Kidney (tissue), 14 donors: ENCODE data around the gene RAC2. TPM values are rescaled to one million over a fixed set of nuclear protein-coding genes. Genes with fewer than 3 reads are reported as not detected.

Experiments used
- DNase-seq, 5 donors: peaks; one replicate each; pipeline ENCODE4 v3.0.0-alpha.2; 2013 to 2020
- FAIRE-seq: peaks from 2 replicates; lab custom pipeline; 2012; peaks lifted over from hg19 to GRCh38; lab: Jason Lieb, UNC
- H3K27ac ChIP-seq, 2 donors: one replicate each; pipeline ENCODE4 v1.7.0; 2013; ENCODE audit warnings: low read depth in 2 of 2, low read length in 2 of 2, inconsistent platforms in 1 of 2
- H3K27me3 ChIP-seq: one replicate; pipeline ENCODE4 v1.7.1; 2013; ENCODE audit warnings: low read length, inconsistent platforms; ENCODE audit not compliant: control insufficient read depth, insufficient read depth
- H3K36me3 ChIP-seq, 3 donors: one replicate each; pipeline versions ENCODE4 v1.7.0 to v1.7.1; 2013; ENCODE audit warnings: low read length in 3 of 3, control low read depth in 1 of 3, inconsistent platforms in 1 of 3; ENCODE audit not compliant: insufficient read depth in 3 of 3, control insufficient read depth in 2 of 3
- H3K4me1 ChIP-seq, 3 donors: one replicate each; pipeline versions ENCODE4 v1.7.0 to v1.7.1; 2013; ENCODE audit warnings: low read length in 3 of 3, inconsistent platforms in 1 of 3, low read depth in 1 of 3; ENCODE audit not compliant: control insufficient read depth in 2 of 3, insufficient read depth in 2 of 3
- H3K4me3 ChIP-seq, 3 donors: one replicate each; pipeline versions ENCODE4 v1.7.0 to v1.8.1; 2013; ENCODE audit warnings: low read length in 3 of 3, control low read depth in 1 of 3, inconsistent platforms in 1 of 3
- H3K9ac ChIP-seq, 3 donors: one replicate each; pipeline versions ENCODE4 v1.7.0 to v1.7.1; 2013; ENCODE audit warnings: low read length in 3 of 3, control low read depth in 1 of 3, inconsistent platforms in 1 of 3
- H3K9me3 ChIP-seq, 3 donors: one replicate each; pipeline versions ENCODE4 v1.7.0 to v1.7.1; 2013; ENCODE audit warnings: low read length in 3 of 3, control low read depth in 1 of 3, inconsistent platforms in 1 of 3; ENCODE audit not compliant: control insufficient read depth in 2 of 3, insufficient read depth in 1 of 3
- CTCF ChIP-seq: IDR thresholded peaks from 3 replicates; pipeline ENCODE4 v1.5.1; 2012; ENCODE audit warnings: mild to moderate bottlenecking, moderate library complexity, borderline replicate concordance; ENCODE audit not compliant: insufficient read depth; ENCODE audit errors: extremely low read depth
- intact Hi-C: fragments of 100-400 bp; cut with DNase I; formaldehyde crosslinking; loops from one replicate; pipeline ENCODE4 v1.11.1; 2022
- polyA plus RNA-seq: library from polyadenylated mRNA; stranded (reverse); fragments of 350-450 nt; fragmentation: Illumina TruSeq; extraction: RNeasy Lipid Tissue Mini Kit (QIAGEN cat#74804); gene quantifications from one replicate; pipeline ENCODE4 v1.2.3, GENCODE V29; 2014; ENCODE audit warnings: low read depth, low replicate concordance; ENCODE audit not compliant: insufficient read depth
- total RNA-seq: library from RNA; stranded (reverse); fragmentation: NEBNext Ultra II Directional; extraction: Animal tissue kit (Norgen Biotek cat#: 25700); gene quantifications from one replicate; pipeline ENCODE4 v1.2.1, GENCODE V29; 2021
- donor health status: control.
- donor health status: control.
- donor health status: control.
- donor health status: control.
- donor health status: control.
- donor health status: DM: yes; HTN: yes; CAD: no.
- donor health status: Normal renal cell carcinoma (clear cell type).

The RAC2 gene
- total and polyA plus RNA-seq, 2 donors from 2014 or later, result 4.5 to 38.6 TPM

- H3K4me3 ChIP-seq, result no peak overlapping the region
- H3K36me3 ChIP-seq, result no peaks in the 10 kb centered on the region
- no peaks in the 10 kb centered on the region for H3K9me3 ChIP-seq
- no peaks in the 10 kb centered on the region for H3K27me3 ChIP-seq
- intact Hi-C loops, result no loop called here
- peaks cover 0 to 3% (median 0%) of the 10 kb centered on the region in 3 donors for H3K4me1 ChIP-seq
- FAIRE-seq, result no peak
- no peak overlapping the region for H3K9ac ChIP-seq
- no peak overlapping the region for H3K27ac ChIP-seq
- no peak for DNase-seq
- no peak for TF ChIP-seq CTCF
These were observed 17.6 kb downstream of the RAC2 start for GRCh38 chr22:37226514-37226913.

- Histone ChIP-seq H3K4me1 (peaks cover 0 to 3% (median 0%) of the 10 kb centered on the region in 3 donors), H3K9ac (no peak overlapping the region), H3K4me3 (no peak overlapping the region), H3K27me3 (no peaks in the 10 kb centered on the region), H3K27ac (no peak overlapping the region), H3K36me3 (no peaks in the 10 kb centered on the region), H3K9me3 (no peaks in the 10 kb centered on the region)
- FAIRE-seq (no peak), DNase-seq (no peak)
- TF ChIP-seq CTCF, result no peak
- intact Hi-C loops, result no loop called here
These were observed 18.0 kb downstream of the RAC2 start for GRCh38 chr22:37226087-37226486.

- peaks cover 0 to 3% (median 0%) of the 10 kb centered on the region in 3 donors for H3K4me1 ChIP-seq
- TF ChIP-seq CTCF, result no peak
- no peak for FAIRE-seq
- intact Hi-C loops, result no loop called here
- H3K9ac ChIP-seq, result no peak overlapping the region
- no peaks in the 10 kb centered on the region for H3K27me3 ChIP-seq
- H3K4me3 ChIP-seq, result no peak overlapping the region
- no peak for DNase-seq
- H3K9me3 ChIP-seq, result no peaks in the 10 kb centered on the region
- H3K36me3 ChIP-seq, result no peaks in the 10 kb centered on the region
- no peak overlapping the region for H3K27ac ChIP-seq
These were observed 18.6 kb downstream of the RAC2 start for GRCh38 chr22:37225481-37225880.
